G401.6 (cell line): ENCODE results near the gene INTS3.
"Not testable (repeated sequence)": the region's sequence is repeated elsewhere in the genome, so short reads cannot be mapped to it uniquely, and the experiment has no call there.

Source experiments
- FAIRE-seq: peaks from 2 replicates; lab custom pipeline; 2012; peaks lifted over from hg19 to GRCh38; lab: Jason Lieb, UNC

Gene INTS3

DNA sequence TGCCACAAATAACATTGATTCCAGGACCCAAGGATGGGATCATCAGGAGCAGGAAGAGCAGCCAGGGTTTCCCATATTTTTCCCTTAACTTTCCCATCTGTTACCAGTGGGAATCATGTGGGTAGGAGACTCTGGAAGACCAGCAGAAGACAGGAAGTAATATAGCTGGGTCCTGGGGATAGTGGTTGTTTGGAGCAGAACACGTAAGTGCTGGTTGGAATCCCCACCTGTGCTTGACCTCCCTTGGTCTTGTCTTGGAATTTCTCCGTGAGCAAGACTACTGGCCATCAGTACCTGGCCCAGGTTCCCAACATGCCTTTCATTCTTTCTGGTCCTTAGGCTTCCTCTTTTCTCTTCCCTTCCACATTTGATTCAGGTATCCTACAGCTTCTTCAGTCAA is 26.4 kb downstream of the INTS3 start:
- no peak for FAIRE-seq

- no peak for FAIRE-seq
Observed at GRCh38 chr1:153760440-153760839, 32.6 kb downstream of the INTS3 start.

GRCh38 chr1:153763365-153764225 is 35.7 kb downstream of the INTS3 start:
- no peak for FAIRE-seq

GRCh38 chr1:153764310-153764709 is 36.5 kb downstream of the INTS3 start:
- no peak for FAIRE-seq

- not testable (repeated sequence) for FAIRE-seq
Observed at GRCh38 chr1:153766663-153767062, 38.8 kb downstream of the INTS3 start.

DNA sequence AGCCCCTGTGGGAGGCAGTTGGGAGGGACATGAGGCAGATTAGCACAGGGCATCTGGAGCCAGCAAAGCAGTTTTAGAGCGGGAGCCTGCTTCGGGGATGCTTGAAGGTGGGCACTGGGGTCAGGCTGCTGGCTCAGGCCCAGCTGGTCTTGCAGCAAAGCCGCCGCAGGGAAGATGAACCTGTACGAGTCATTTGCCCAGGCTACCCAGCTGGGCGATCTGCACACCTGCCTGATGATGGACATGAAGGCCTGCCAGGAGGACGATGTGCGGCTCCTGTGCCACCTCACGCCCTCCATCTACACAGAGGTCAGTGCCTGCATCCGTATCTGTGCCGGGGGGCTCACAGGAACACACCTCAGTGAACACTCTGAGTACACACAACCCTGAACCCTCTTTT is 39.7 kb downstream of the INTS3 start:
- no peak for FAIRE-seq

GRCh38 chr1:153768316-153769181 is 40.7 kb downstream of the INTS3 start:
- FAIRE-seq: no peak

- no peak for FAIRE-seq
Observed at GRCh38 chr1:153769221-153769620, 41.4 kb downstream of the INTS3 start.

DNA sequence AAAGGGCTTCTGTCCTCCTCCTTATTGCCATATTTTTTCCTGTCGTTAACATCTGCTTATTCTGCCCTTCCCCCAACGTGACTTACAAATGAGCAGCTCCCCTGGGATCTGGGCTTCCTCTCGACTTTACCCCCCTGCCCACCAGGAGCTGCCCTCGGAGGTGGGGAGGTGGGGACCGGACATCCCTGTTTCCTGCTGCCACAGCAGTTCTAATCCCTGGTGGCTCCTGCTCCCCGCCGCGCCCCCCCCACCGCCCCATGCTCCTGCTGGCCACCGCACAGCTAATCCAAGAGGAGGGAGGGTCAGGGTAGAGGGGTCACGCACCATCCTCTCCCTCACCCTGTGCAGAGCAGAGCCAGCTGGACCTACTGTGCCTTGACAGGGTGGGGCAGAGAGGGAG is 42.9 kb downstream of the INTS3 start:
- FAIRE-seq: no peak

- FAIRE-seq: no peak
Observed at GRCh38 chr1:153771261-153771660, 43.4 kb downstream of the INTS3 start.

DNA sequence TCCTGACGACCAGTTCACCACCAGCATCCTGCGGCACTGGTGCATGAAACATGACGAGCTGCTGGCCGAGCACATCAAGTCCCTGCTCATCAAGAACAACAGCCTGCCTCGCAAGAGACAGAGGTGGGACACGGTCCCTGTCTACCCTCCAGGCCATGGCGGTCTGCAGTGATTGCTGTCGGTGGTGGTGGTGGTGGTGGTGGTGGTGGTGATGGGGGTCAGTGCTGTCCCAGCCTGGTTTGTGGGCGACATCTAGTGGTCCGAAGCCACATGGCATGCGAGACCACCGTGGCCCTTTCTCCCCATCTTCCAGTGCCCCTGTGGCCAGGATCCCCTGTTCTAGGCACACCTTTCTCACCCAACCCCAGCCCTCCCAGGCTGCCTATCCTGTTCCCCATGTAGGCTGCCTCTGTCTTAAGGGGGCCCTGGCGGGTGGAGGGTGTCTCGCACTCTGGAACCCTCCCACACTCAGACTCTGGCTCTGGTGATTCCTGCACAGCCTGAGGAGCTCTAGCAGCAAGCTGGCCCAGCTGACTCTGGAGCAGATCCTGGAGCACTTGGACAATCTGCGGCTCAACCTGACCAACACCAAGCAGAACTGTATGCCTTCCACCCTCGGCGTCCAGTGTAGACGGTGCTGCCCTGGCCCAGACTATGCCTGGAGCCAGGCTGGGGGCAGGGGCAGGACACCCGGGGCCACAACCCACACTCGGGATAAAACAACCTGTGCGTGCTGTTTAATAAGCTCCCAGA is 44.2 kb downstream of the INTS3 start:
- no peak for FAIRE-seq

GRCh38 chr1:153773096-153773921 is 45.5 kb downstream of the INTS3 start:
- no peak for FAIRE-seq

GRCh38 chr1:153774026-153774595 is 46.3 kb downstream of the INTS3 start:
- FAIRE-seq: no peak

GRCh38 chr1:153774780-153775457 is 47.1 kb downstream of the INTS3 start, which contains the start of gene SLC27A3:
Gene SLC27A3, plus strand, starts transcription at chr1:153775407. Its CDS starts 91 bp downstream, at chr1:153775498.
- FAIRE-seq: no peak

GRCh38 chr1:153775458-153776327 is 47.8 kb downstream of the INTS3 start:
- FAIRE-seq: no peak

GRCh38 chr1:153776352-153776751 is 48.5 kb downstream of the INTS3 start:
- no peak for FAIRE-seq

DNA sequence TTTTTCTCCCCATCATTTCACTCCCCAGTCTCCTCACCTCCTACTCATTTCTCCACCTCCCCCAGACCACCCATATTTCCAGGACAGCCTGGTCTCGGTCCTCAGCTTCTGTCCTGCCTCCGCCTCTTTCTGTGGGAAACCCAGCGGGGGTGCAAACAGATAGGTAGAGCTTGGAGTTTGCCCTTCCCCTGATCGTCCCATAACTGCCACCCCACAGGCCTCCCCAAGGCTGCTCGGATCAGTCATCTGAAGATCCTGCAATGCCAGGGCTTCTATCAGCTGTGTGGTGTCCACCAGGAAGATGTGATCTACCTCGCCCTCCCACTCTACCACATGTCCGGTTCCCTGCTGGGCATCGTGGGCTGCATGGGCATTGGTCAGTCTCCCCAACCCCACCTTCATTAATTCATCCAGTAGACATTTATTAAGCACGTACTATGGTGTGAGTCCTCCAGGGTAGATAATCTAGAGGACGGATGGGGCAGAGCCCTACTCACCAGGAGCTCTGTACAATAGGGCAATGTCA is 49.1 kb downstream of the INTS3 start:
- no peak for FAIRE-seq

DNA sequence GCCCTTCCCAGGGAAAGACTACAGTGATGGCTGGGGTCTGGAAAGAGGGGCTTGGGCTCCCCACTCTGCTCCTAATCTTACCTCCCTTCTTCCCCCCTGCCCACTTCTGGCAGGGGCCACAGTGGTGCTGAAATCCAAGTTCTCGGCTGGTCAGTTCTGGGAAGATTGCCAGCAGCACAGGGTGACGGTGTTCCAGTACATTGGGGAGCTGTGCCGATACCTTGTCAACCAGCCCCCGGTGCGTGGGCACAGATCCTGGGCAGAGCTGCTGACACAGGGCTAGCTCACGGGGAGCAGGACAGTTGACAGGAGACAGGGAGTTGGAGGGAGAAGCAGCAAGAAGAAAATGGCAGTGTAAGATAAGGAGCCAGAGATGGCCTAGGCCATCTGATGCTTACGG is 49.8 kb downstream of the INTS3 start:
- FAIRE-seq: no peak
